H1 (cell line): ENCODE measurements around the gene SHISA6. TPM values are rescaled to one million over a fixed set of nuclear protein-coding genes. Genes with fewer than 3 reads are reported as not detected.

Source experiments
- CTCF ChIA-PET: fragments of 300-600 bp; sonication (Branson Sonifier 250); formaldehyde crosslinking; loops from one replicate; lab custom pipeline; 2021; ENCODE audit not compliant: partially characterized antibody; lab: Charles Lee
- POLR2A ChIA-PET: fragments of 300-600 bp; sonication (Branson Sonifier 250); formaldehyde crosslinking; loops from one replicate; lab custom pipeline; 2021; ENCODE audit warnings: inconsistent platforms; ENCODE audit not compliant: partially characterized antibody; lab: Charles Lee
- DNase-seq, 2 experiments: peaks; one replicate each; pipeline versions ENCODE4 v3.0.0 to v3.0.0-alpha.2; 2010 to 2022; ENCODE audit warnings: low spot score in 2 of 2, low read depth in 1 of 2, mixed read lengths in 1 of 2
- FAIRE-seq: peaks from 2 replicates; lab custom pipeline; 2011; peaks lifted over from hg19 to GRCh38; lab: Jason Lieb, UNC
- H2AFZ ChIP-seq: 2 replicates; pipeline ENCODE4 v1.8.1; 2012; ENCODE audit warnings: low read length, inconsistent platforms
- H2AK5ac ChIP-seq: 2 replicates; pipeline ENCODE4 v1.6.1; 2013; ENCODE audit warnings: low read depth, low read length
- H2BK120ac ChIP-seq: replicated peaks from 2 replicates; pipeline ENCODE3; 2013; ENCODE audit warnings: low read depth, low read length, inconsistent platforms
- H2BK12ac ChIP-seq: 2 replicates; pipeline ENCODE4 v1.6.1; 2013; ENCODE audit warnings: low read depth, low read length
- H2BK15ac ChIP-seq: 2 replicates; pipeline ENCODE4 v1.6.1; 2013; ENCODE audit warnings: low read length
- H2BK20ac ChIP-seq: 2 replicates; pipeline ENCODE4 v1.6.1; 2013; ENCODE audit warnings: low read length
- H2BK5ac ChIP-seq: 2 replicates; pipeline ENCODE4 v1.6.1; 2013; ENCODE audit warnings: low read depth, low read length
- H3K14ac ChIP-seq: 2 replicates; pipeline ENCODE4 v1.6.1; 2013; ENCODE audit warnings: inconsistent platforms; ENCODE audit not compliant: insufficient read length
- H3K18ac ChIP-seq: 2 replicates; pipeline ENCODE4 v1.6.1; 2013; ENCODE audit warnings: low read length; ENCODE audit errors: extremely low read depth
- H3K23ac ChIP-seq: 2 replicates; pipeline ENCODE4 v1.6.1; 2013; ENCODE audit warnings: inconsistent platforms; ENCODE audit not compliant: insufficient read length
- H3K23me2 ChIP-seq: 2 replicates; pipeline ENCODE4 v1.6.1; 2013; ENCODE audit warnings: low read depth, low read length
- H3K27ac ChIP-seq: 2 replicates; pipeline ENCODE4 v1.6.1; 2011; ENCODE audit warnings: low read depth, low read length, inconsistent platforms
- H3K27me3 ChIP-seq, 4 experiments: replicated peaks in 1 of 4; 1 replicate in 1 of 4; 2 replicates in 3 of 4; pipeline versions ENCODE4 v1.6.1 to v1.8.1; 2011 to 2013; ENCODE audit warnings: low read length in 3 of 4, mild to moderate bottlenecking in 3 of 4, inconsistent platforms in 2 of 4, mixed read lengths in 2 of 4, moderate library complexity in 1 of 4; ENCODE audit not compliant: control insufficient read depth in 3 of 4, insufficient read depth in 3 of 4; ENCODE audit errors: extremely low read depth in 1 of 4
- H3K36me3 ChIP-seq, 4 experiments: 2 replicates each; pipeline versions ENCODE4 v1.6.1 to v1.8.1; 2011 to 2013; ENCODE audit warnings: mild to moderate bottlenecking in 4 of 4, low read length in 3 of 4, moderate library complexity in 2 of 4, control low read depth in 1 of 4, inconsistent platforms in 1 of 4; ENCODE audit not compliant: insufficient read depth in 4 of 4, control insufficient read depth in 2 of 4
- H3K4ac ChIP-seq: replicated peaks from 2 replicates; pipeline ENCODE3; 2013; ENCODE audit warnings: low read length, low read depth, mixed read lengths, inconsistent platforms; ENCODE audit not compliant: insufficient read length
- H3K4me1 ChIP-seq, 4 experiments: replicated peaks in 1 of 4; 1 replicate in 1 of 4; 2 replicates in 3 of 4; pipeline versions ENCODE4 v1.6.1 to v1.8.1; 2011 to 2013; ENCODE audit warnings: low read length in 3 of 4, inconsistent platforms in 2 of 4, mixed read lengths in 1 of 4; ENCODE audit not compliant: insufficient read depth in 4 of 4, control insufficient read depth in 3 of 4
- H3K4me2 ChIP-seq, 2 experiments: 2 replicates each; pipeline versions ENCODE4 v1.6.1 to v1.8.1; 2011 to 2013; ENCODE audit warnings: low read depth in 2 of 2, low read length in 2 of 2, control low read depth in 1 of 2, inconsistent platforms in 1 of 2, mild to moderate bottlenecking in 1 of 2; ENCODE audit not compliant: insufficient read depth in 1 of 2
- H3K4me3 ChIP-seq, 4 experiments: fragments of 200-600, 300-600 bp in 1 of 4; sonication (generic), shearing (Covaris generic), sonication (Bioruptor Twin) in 1 of 4; 2 replicates each; pipeline versions ENCODE4 v1.5.1 to v1.8.1; 2011 to 2016; ENCODE audit warnings: low read length in 4 of 4, low read depth in 3 of 4, control low read depth in 2 of 4, inconsistent platforms in 2 of 4, mild to moderate bottlenecking in 2 of 4, mixed read lengths in 1 of 4, moderate library complexity in 1 of 4; ENCODE audit not compliant: insufficient read depth in 2 of 4; ENCODE audit errors: extremely low read depth in 1 of 4
- H3K56ac ChIP-seq: replicated peaks from 2 replicates; pipeline ENCODE3; 2013; ENCODE audit warnings: low read depth, mild to moderate bottlenecking, mixed read lengths, low read length, inconsistent platforms; ENCODE audit not compliant: insufficient read length
- H3K79me1 ChIP-seq: 2 replicates; pipeline ENCODE4 v1.6.1; 2013; ENCODE audit warnings: low read depth, low read length, control low read depth
- H3K79me2 ChIP-seq, 2 experiments: 2 replicates each; pipeline versions ENCODE4 v1.6.1 to v1.8.1; 2012 to 2013; ENCODE audit warnings: low read length in 2 of 2, mild to moderate bottlenecking in 2 of 2, inconsistent platforms in 1 of 2; ENCODE audit not compliant: insufficient read depth in 2 of 2, control insufficient read depth in 1 of 2
- H3K9ac ChIP-seq, 4 experiments: replicated peaks in 1 of 4; 1 replicate in 1 of 4; 2 replicates in 3 of 4; pipeline versions ENCODE4 v1.6.1 to v1.8.1; 2011 to 2013; ENCODE audit warnings: low read depth in 3 of 4, low read length in 3 of 4, control low read depth in 2 of 4, mild to moderate bottlenecking in 2 of 4, moderate library complexity in 2 of 4, inconsistent platforms in 1 of 4; ENCODE audit errors: extremely low read depth in 1 of 4
- H3K9me3 ChIP-seq, 2 experiments: 2 replicates each; pipeline versions ENCODE4 v1.6.1 to v1.8.1; 2012 to 2013; ENCODE audit warnings: mild to moderate bottlenecking in 2 of 2, moderate library complexity in 2 of 2, control low read depth in 1 of 2, inconsistent platforms in 1 of 2, low read depth in 1 of 2, low read length in 1 of 2, mixed read lengths in 1 of 2; ENCODE audit not compliant: insufficient read depth in 2 of 2
- H4K20me1 ChIP-seq, 2 experiments: replicated peaks in 1 of 2; 2 replicates each; pipeline versions ENCODE3 to v1.8.1; 2011 to 2013; ENCODE audit warnings: inconsistent platforms in 2 of 2, low read length in 2 of 2, mild to moderate bottlenecking in 1 of 2; ENCODE audit not compliant: insufficient read depth in 2 of 2, control insufficient read depth in 1 of 2
- H4K5ac ChIP-seq: 2 replicates; pipeline ENCODE4 v1.6.1; 2013; ENCODE audit warnings: low read length, low read depth, mixed read lengths, inconsistent platforms; ENCODE audit not compliant: insufficient read length
- H4K8ac ChIP-seq: 2 replicates; pipeline ENCODE4 v1.8.0; 2013; ENCODE audit warnings: mild to moderate bottlenecking, moderate library complexity, low read length, inconsistent platforms; ENCODE audit not compliant: insufficient read depth; ENCODE audit errors: extremely low read depth
- H4K91ac ChIP-seq: replicated peaks from 2 replicates; pipeline ENCODE3; 2013; ENCODE audit warnings: low read length, mixed read lengths, inconsistent platforms; ENCODE audit not compliant: insufficient read length
- FOSL1 ChIP-seq: IDR thresholded peaks from 2 replicates; pipeline ENCODE4 v1.6.1; 2011; ENCODE audit warnings: mild to moderate bottlenecking, low read depth, low read length, moderate library complexity; ENCODE audit not compliant: insufficient read depth
- KDM4A ChIP-seq: IDR thresholded peaks from one replicate; pipeline ENCODE4 v1.7.1; 2012; ENCODE audit warnings: low read depth, mild to moderate bottlenecking, moderate library complexity, low read length, inconsistent platforms; ENCODE audit not compliant: severe bottlenecking
- POLR2A ChIP-seq, 2 experiments: IDR thresholded peaks; 1 replicate in 1 of 2; 2 replicates in 1 of 2; pipeline ENCODE4 v1.6.1; 2011; ENCODE audit warnings: low read depth in 2 of 2, low read length in 2 of 2, mild to moderate bottlenecking in 2 of 2; ENCODE audit errors: control extremely low read depth in 1 of 2
- POLR2AphosphoS5 ChIP-seq: IDR thresholded peaks from 2 replicates; pipeline ENCODE4 v1.6.1; 2011; ENCODE audit warnings: low read depth, low read length
- RXRA ChIP-seq: IDR thresholded peaks from 2 replicates; pipeline ENCODE4 v1.6.1; 2011; ENCODE audit warnings: low read depth, mild to moderate bottlenecking, low read length, moderate library complexity; ENCODE audit not compliant: insufficient read depth
- SAP30 ChIP-seq: fragments of 300-600 bp; sonication (generic); IDR thresholded peaks from 2 replicates; pipeline ENCODE4 v1.7.1; 2012; ENCODE audit warnings: low read length, moderate library complexity, mild to moderate bottlenecking, inconsistent platforms; ENCODE audit not compliant: insufficient read depth, insufficient replicate concordance
- SIN3A ChIP-seq, 2 experiments: IDR thresholded peaks in 1 of 2; conservative IDR thresholded peaks in 1 of 2; 2 replicates each; pipeline ENCODE4 v1.6.1; 2011 to 2012; ENCODE audit warnings: low read length in 2 of 2, improper control_type of control experiment in 1 of 2, low read depth in 1 of 2, mild to moderate bottlenecking in 1 of 2
- SP1 ChIP-seq: IDR thresholded peaks from 2 replicates; pipeline ENCODE4 v1.6.1; 2011; ENCODE audit warnings: low read depth, low read length
- TAF1 ChIP-seq: IDR thresholded peaks from 2 replicates; pipeline ENCODE4 v1.6.1; 2011; ENCODE audit warnings: mild to moderate bottlenecking, low read depth, low read length
- WGBS, 2 experiments: shearing (Covaris generic) in 1 of 2; methylation state at CpG; one replicate each; pipeline versions ENCODE4 v1.1.6 to v1.1.7; 2013 to 2015; ENCODE audit warnings: low lambda C conversion rate in 2 of 2, mixed read lengths in 2 of 2, inconsistent platforms in 1 of 2, low coverage in 1 of 2, missing lambda C conversion rate in 1 of 2; ENCODE audit not compliant: insufficient replicate concordance in 2 of 2, insufficient coverage in 1 of 2, insufficient read length in 1 of 2; ENCODE audit errors: extremely low coverage in 1 of 2, missing lambda C conversion rate in 1 of 2; 5-methylcytosine and 5-hydroxymethylcytosine counted together
- polyA plus RNA-seq, 7 experiments: library from polyadenylated mRNA; depleted of rRNA in 3 of 7; stranded (reverse) in 5 of 7; unstranded in 2 of 7; fragments of >200 nt in 5 of 7; fragments of 200-250 nt in 2 of 7; gene quantifications; 1 replicate in 5 of 7; 2 replicates in 1 of 7; 4 replicates in 1 of 7; pipeline versions ENCODE4 v1.2.1 to v1.2.3, GENCODE V29; 2011 to 2013; ENCODE audit warnings: missing spikeins in 2 of 7, mixed read lengths in 2 of 7
- total RNA-seq: library from RNA; stranded (reverse); fragmentation: NEBNext Ultra II Directional; extraction: Animal tissue kit (Norgen Biotek cat#: 25700); gene quantifications from 2 replicates; pipeline ENCODE4 v1.2.1, GENCODE V29; 2021

Gene SHISA6
- total and polyA plus RNA-seq, 2 of the 8 experiments (the other 6 are each of a cell fraction or from before 2014, with no cell fraction given): 2.9 to 4.8 TPM

DNA sequence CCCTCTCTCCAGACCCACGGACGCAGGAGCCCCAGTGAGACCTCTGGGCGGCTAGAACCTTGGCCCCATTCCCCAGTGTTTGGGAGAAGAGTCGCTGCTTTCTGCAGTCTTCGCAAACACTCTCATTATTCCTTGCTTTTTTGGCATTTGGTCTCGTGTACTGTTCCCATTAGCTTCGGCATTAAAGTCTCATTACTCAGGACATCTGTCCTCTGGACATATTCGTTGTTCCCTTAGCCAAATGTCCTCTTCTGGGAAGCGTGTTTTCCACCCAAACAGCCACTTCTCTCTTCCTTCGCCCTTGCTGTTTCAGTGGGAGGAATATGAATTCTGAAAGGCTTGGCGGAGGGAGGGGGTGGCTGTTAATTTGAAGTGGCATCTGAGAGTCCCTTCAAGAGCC is 11.1 kb downstream of the SHISA6 start:
- no peak overlapping the region for H3K4me2 ChIP-seq
- H3K27ac ChIP-seq: no peak overlapping the region
- H2BK120ac ChIP-seq: no peak overlapping the region
- 91% methylated on average over 11 of the region's 11 CpGs; no CpG with 5 or more reads in 1 of the 2 experiments for WGBS, 2 experiments
- peaks cover 0 to 6% (median 0%) of the 10 kb centered on the region in 4 experiments; a peak in 3 of 7 replicates for H3K4me1 ChIP-seq
- no peak overlapping the region for H4K5ac ChIP-seq
- H3K4me3 ChIP-seq: no peak overlapping the region
- no peaks in the 10 kb centered on the region for H3K36me3 ChIP-seq
- ChIA-PET POLR2A (no interaction called here), CTCF (interaction anchor here (1.0 to 1.9 kb wide), 5 partner anchors 12 to 79 kb away, joined by 3 to 6 read pairs (median 5); no protein-coding TSS in a partner anchor)
- H2AK5ac ChIP-seq: no peak overlapping the region
- TF ChIP-seq FOSL1 (no peak), KDM4A (no peak), RXRA (no peak), POLR2AphosphoS5 (no peak), SP1 (no peak), SAP30 (no peak), SIN3A (conservative IDR thresholded peaks at IDR 0.05 in 1 of 2, IDR thresholded peaks at IDR 0.05 in 1 of 2; ENCODE audit: low read depth in 1 of 2, low read length in 2 of 2) (no peak), TAF1 (no peak), POLR2A (IDR thresholded peaks at IDR 0.05; ENCODE audit: control extremely low read depth in 1 of 2, low read depth in 2 of 2, low read length in 2 of 2) (no peak)
- no peak for FAIRE-seq
- no peak overlapping the region for H2AFZ ChIP-seq
- no peak overlapping the region for H2BK15ac ChIP-seq
- H3K4ac ChIP-seq: no peak overlapping the region
- no peak for DNase-seq
- H4K20me1 ChIP-seq: no peaks in the 10 kb centered on the region
- no peak overlapping the region for H3K23ac ChIP-seq
- no peak overlapping the region for H4K91ac ChIP-seq
- no peak overlapping the region for H2BK5ac ChIP-seq
- H3K79me1 ChIP-seq: no peaks in the 10 kb centered on the region
- H3K27me3 ChIP-seq: no peaks in the 10 kb centered on the region; a peak in 1 of 7 replicates
- no peaks in the 10 kb centered on the region for H3K9me3 ChIP-seq
- H3K9ac ChIP-seq: no peak overlapping the region
- H3K56ac ChIP-seq: no peak overlapping the region
- no peak overlapping the region for H2BK20ac ChIP-seq
- H3K14ac ChIP-seq: no peak overlapping the region
- no peak overlapping the region for H4K8ac ChIP-seq
- no peaks in the 10 kb centered on the region for H3K23me2 ChIP-seq
- H2BK12ac ChIP-seq: no peak overlapping the region
- H3K79me2 ChIP-seq: no peaks in the 10 kb centered on the region
- no peak overlapping the region; the same call in 1 of the 2 replicates for H3K18ac ChIP-seq
